HEK293T (cell line): ENCODE results near the gene FGGY.

Source experiments
- CTCF ChIA-PET: fragments of 350-600 bp; formaldehyde crosslinking; extraction: SDS; loops from one replicate; lab custom pipeline; 2021; ENCODE audit warnings: antibody characterized with exemption, inconsistent platforms; lab: Yijun Ruan, JAX
- POLR2A ChIA-PET: fragments of 350-600 bp; formaldehyde crosslinking; extraction: SDS; loops from one replicate; lab custom pipeline; 2020; ENCODE audit warnings: antibody characterized with exemption, inconsistent platforms; lab: Yijun Ruan, JAX
- DNase-seq: peaks from one replicate; pipeline ENCODE4 v3.0.0; 2012; ENCODE audit warnings: mixed read lengths; ENCODE audit errors: extremely low spot score
- ARNT ChIP-seq: fragments of 450-650 bp; IDR thresholded peaks from 2 replicates; pipeline ENCODE4 v1.6.1; 2017; ENCODE audit warnings: mild to moderate bottlenecking
- BHLHE40 ChIP-seq: fragments of 450-650 bp; IDR thresholded peaks from 2 replicates; pipeline ENCODE4 v1.6.1; 2016; ENCODE audit warnings: mild to moderate bottlenecking, moderate library complexity, borderline replicate concordance
- CTBP1 ChIP-seq: fragments of 450-650 bp; IDR thresholded peaks from 2 replicates; pipeline ENCODE4 v1.6.1; 2016; ENCODE audit warnings: borderline replicate concordance
- ELF4 ChIP-seq: fragments of 450-650 bp; IDR thresholded peaks from 2 replicates; pipeline ENCODE4 v1.6.1; 2017; ENCODE audit warnings: antibody characterized with exemption
- FOXA1 ChIP-seq: fragments of 450-650 bp; IDR thresholded peaks from 2 replicates; pipeline ENCODE4 v1.6.1; 2016; ENCODE audit warnings: mild to moderate bottlenecking
- FOXK2 ChIP-seq: fragments of 450-650 bp; IDR thresholded peaks from 2 replicates; pipeline ENCODE4 v1.6.1; 2016; ENCODE audit warnings: mild to moderate bottlenecking
- FOXM1 ChIP-seq: fragments of 450-650 bp; IDR thresholded peaks from 2 replicates; pipeline ENCODE4 v1.6.1; 2017; ENCODE audit warnings: mild to moderate bottlenecking, borderline replicate concordance
- HDGF ChIP-seq: fragments of 450-650 bp; IDR thresholded peaks from 2 replicates; pipeline ENCODE4 v1.6.1; 2017; ENCODE audit warnings: antibody characterized with exemption, borderline replicate concordance
- L3MBTL2 ChIP-seq: fragments of 450-650 bp; conservative IDR thresholded peaks from 2 replicates; pipeline ENCODE4 v1.6.1; 2016; ENCODE audit warnings: mild to moderate bottlenecking
- LEF1 ChIP-seq: fragments of 450-650 bp; IDR thresholded peaks from 2 replicates; pipeline ENCODE4 v1.6.1; 2017; ENCODE audit warnings: mild to moderate bottlenecking, borderline replicate concordance
- NFRKB ChIP-seq: fragments of 450-650 bp; IDR thresholded peaks from 2 replicates; pipeline ENCODE4 v1.6.1; 2016; ENCODE audit warnings: mild to moderate bottlenecking, moderate library complexity
- PKNOX1 ChIP-seq: fragments of 450-650 bp; IDR thresholded peaks from 2 replicates; pipeline ENCODE4 v1.6.1; 2016
- SP1 ChIP-seq: fragments of 450-650 bp; IDR thresholded peaks from 2 replicates; pipeline ENCODE4 v1.6.1; 2017
- SUZ12 ChIP-seq: fragments of 450-650 bp; IDR thresholded peaks from 2 replicates; pipeline ENCODE4 v1.6.1; 2016; ENCODE audit warnings: mild to moderate bottlenecking
- TARDBP ChIP-seq: fragments of 450-650 bp; IDR thresholded peaks from 2 replicates; pipeline ENCODE4 v1.6.1; 2016
- ZNF384 ChIP-seq: fragments of 450-650 bp; IDR thresholded peaks from 2 replicates; pipeline ENCODE4 v1.6.1; 2016

The FGGY gene

GRCh38 chr1:59498640-59499039 lies 201.7 kb downstream of the FGGY start:
- no peak for TF ChIP-seq BHLHE40
- TF ChIP-seq ARNT, result no peak
- TF ChIP-seq FOXM1, result no peak
- TF ChIP-seq PKNOX1, result no peak
- no peak for TF ChIP-seq LEF1
- TF ChIP-seq ZNF384, result no peak
- TF ChIP-seq FOXK2, result no peak
- no peak for TF ChIP-seq CTBP1
- no peak for TF ChIP-seq NFRKB
- TF ChIP-seq L3MBTL2, result no peak
- TF ChIP-seq TARDBP, result no peak
- TF ChIP-seq SUZ12, result no peak
- no peak for TF ChIP-seq FOXA1
- TF ChIP-seq HDGF, result no peak
- TF ChIP-seq SP1, result no peak
- CTCF ChIA-PET, result no interaction called here
- POLR2A ChIA-PET, result interaction anchor here (1.5 kb wide), 1 partner anchor 12 kb away, joined by 3 read pairs; no protein-coding TSS in a partner anchor
- DNase-seq, result no peak

- no peak for DNase-seq
- TF ChIP-seq SUZ12, result no peak
- no peak for TF ChIP-seq SP1
- TF ChIP-seq LEF1, result no peak
- no peak for TF ChIP-seq FOXA1
- no peak for TF ChIP-seq FOXK2
- TF ChIP-seq PKNOX1, result no peak
- no peak for TF ChIP-seq BHLHE40
- no peak for TF ChIP-seq TARDBP
- ChIA-PET POLR2A (no interaction called here), CTCF (interaction anchor here (0.6 to 0.7 kb wide), 2 partner anchors 105 to 380 kb away, joined by 3 read pairs; no protein-coding TSS in a partner anchor)
These were observed 202.5 kb downstream of the FGGY start for GRCh38 chr1:59499273-59499942.

GRCh38 chr1:59499943-59500569 lies 203.2 kb downstream of the FGGY start:
- POLR2A ChIA-PET, result no interaction called here
- TF ChIP-seq SUZ12 (no peak), FOXK2 (no peak), NFRKB (no peak), LEF1 (no peak), PKNOX1 (no peak)
- CTCF ChIA-PET, result interaction anchor here (0.7 kb wide), 1 partner anchor 106 kb away, joined by 3 read pairs; no protein-coding TSS in a partner anchor
- no peak for DNase-seq

GRCh38 chr1:59500950-59501742 lies 204.3 kb downstream of the FGGY start:
- ChIA-PET CTCF (no interaction called here), POLR2A (no interaction called here)
- DNase-seq, result no peak
- TF ChIP-seq ARNT, result no peak

- CTCF ChIA-PET, result no interaction called here
- DNase-seq, result no peak
- POLR2A ChIA-PET, result no interaction called here
- TF ChIP-seq TARDBP, result no peak
- TF ChIP-seq FOXK2, result no peak
- no peak for TF ChIP-seq NFRKB
- TF ChIP-seq L3MBTL2, result no peak
- TF ChIP-seq HDGF, result no peak
- no peak for TF ChIP-seq FOXM1
- no peak for TF ChIP-seq PKNOX1
- TF ChIP-seq SUZ12, result no peak
- no peak for TF ChIP-seq BHLHE40
- TF ChIP-seq ARNT, result no peak
- TF ChIP-seq ZNF384, result no peak
These were observed 205.3 kb downstream of the FGGY start for GRCh38 chr1:59502009-59502691.

- DNase-seq, result no peak
- no peak for TF ChIP-seq BHLHE40
- TF ChIP-seq PKNOX1, result no peak
- no peak for TF ChIP-seq SP1
- no peak for TF ChIP-seq HDGF
- no peak for TF ChIP-seq FOXK2
- no peak for TF ChIP-seq FOXA1
- no peak for TF ChIP-seq NFRKB
- TF ChIP-seq ELF4, result no peak
- no peak for TF ChIP-seq L3MBTL2
- no peak for TF ChIP-seq CTBP1
- TF ChIP-seq ZNF384, result no peak
- no peak for TF ChIP-seq TARDBP
- no peak for TF ChIP-seq ARNT
- TF ChIP-seq FOXM1, result no peak
- TF ChIP-seq LEF1, result no peak
- no peak for TF ChIP-seq SUZ12
- ChIA-PET CTCF (no interaction called here), POLR2A (no interaction called here)
These were observed 207.4 kb downstream of the FGGY start for GRCh38 chr1:59504276-59504675.
